ENCODE data around the gene ADISSP. TPM values are rescaled to one million over a fixed set of nuclear protein-coding genes. Genes with fewer than 3 reads are reported as not detected.

Gene ADISSP
- total RNA-seq, 3 donors from 2014 or later, result 63.3 to 102 (median 84.2) TPM

- Mint-ChIP-seq H3K4me1 (ENCODE audit: low read depth) (peaks cover 17% of the 10 kb centered on the region), H3K4me3 (no peak overlapping the region), H3K9me3 (no peaks in the 10 kb centered on the region), H3K36me3 (ENCODE audit: insufficient read depth) (no peaks in the 10 kb centered on the region), H3K27me3 (ENCODE audit: low read depth) (peaks cover 19% of the 10 kb centered on the region)
- DNase-seq (no peak), ATAC-seq (no peak)
Measured at GRCh38 chr20:3747471-3747870, 20.1 kb downstream of the ADISSP start.

- Mint-ChIP-seq H3K9me3 (no peaks in the 10 kb centered on the region), H3K4me3 (no peak overlapping the region), H3K36me3 (ENCODE audit: insufficient read depth) (no peaks in the 10 kb centered on the region), H3K4me1 (ENCODE audit: low read depth) (peaks cover 10% of the 10 kb centered on the region), H3K27me3 (ENCODE audit: low read depth) (peaks cover 19% of the 10 kb centered on the region)
- DNase-seq, result no peak
- no peak for ATAC-seq
Measured at GRCh38 chr20:3745686-3746173, 21.8 kb downstream of the ADISSP start.

- peak; percentile 80 to 81 for ATAC-seq
- H3K4me3 Mint-ChIP-seq, result peak overlapping the region; percentile 69
- H3K36me3 Mint-ChIP-seq (ENCODE audit: insufficient read depth), result no peaks in the 10 kb centered on the region
- H3K9me3 Mint-ChIP-seq, result no peaks in the 10 kb centered on the region
- peak; percentile 72 for DNase-seq
- peaks cover 19% of the 10 kb centered on the region for H3K27me3 Mint-ChIP-seq (ENCODE audit: low read depth)
- peaks cover 10% of the 10 kb centered on the region for H3K4me1 Mint-ChIP-seq (ENCODE audit: low read depth)
Measured at GRCh38 chr20:3744806-3745685, 22.5 kb downstream of the ADISSP start.

GRCh38 chr20:3744037-3744436 lies 23.5 kb downstream of the ADISSP start:
- DNase-seq, result no peak
- ATAC-seq, result no peak
- Mint-ChIP-seq H3K4me1 (ENCODE audit: low read depth) (peaks cover 10% of the 10 kb centered on the region), H3K27me3 (ENCODE audit: low read depth) (peaks cover 19% of the 10 kb centered on the region), H3K4me3 (no peak overlapping the region), H3K36me3 (ENCODE audit: insufficient read depth) (no peaks in the 10 kb centered on the region), H3K9me3 (no peaks in the 10 kb centered on the region)

- DNase-seq, result no peak
Measured at GRCh38 chr20:3743251-3743650, 24.3 kb downstream of the ADISSP start.

GRCh38 chr20:3741836-3742458 lies 25.6 kb downstream of the ADISSP start:
- H3K27me3 Mint-ChIP-seq (ENCODE audit: low read depth), result peaks cover 15% of the 10 kb centered on the region
- H3K4me1 Mint-ChIP-seq (ENCODE audit: low read depth), result peaks cover 10% of the 10 kb centered on the region
- no peaks in the 10 kb centered on the region for H3K9me3 Mint-ChIP-seq
- DNase-seq, result no peak
- no peak for ATAC-seq
- H3K4me3 Mint-ChIP-seq, result no peak overlapping the region
- no peaks in the 10 kb centered on the region for H3K36me3 Mint-ChIP-seq (ENCODE audit: insufficient read depth)

More at GRCh38 chr20:3743251-3743650, 24.3 kb downstream of the ADISSP start:
- H3K9me3 Mint-ChIP-seq, result no peaks in the 10 kb centered on the region
- no peak overlapping the region for H3K4me3 Mint-ChIP-seq
- no peaks in the 10 kb centered on the region for H3K36me3 Mint-ChIP-seq (ENCODE audit: insufficient read depth)
- peaks cover 10% of the 10 kb centered on the region for H3K4me1 Mint-ChIP-seq (ENCODE audit: low read depth)
- no peak for ATAC-seq
- H3K27me3 Mint-ChIP-seq (ENCODE audit: low read depth), result peaks cover 19% of the 10 kb centered on the region

GRCh38 chr20:3740615-3741301 lies 26.8 kb downstream of the ADISSP start:
- no peaks in the 10 kb centered on the region for H3K36me3 Mint-ChIP-seq (ENCODE audit: insufficient read depth)
- H3K27me3 Mint-ChIP-seq (ENCODE audit: low read depth), result peaks cover 6% of the 10 kb centered on the region
- no peak for DNase-seq
- ATAC-seq, result no peak
- peak overlapping the region; percentile 7 for H3K4me3 Mint-ChIP-seq
- no peaks in the 10 kb centered on the region for H3K9me3 Mint-ChIP-seq
- peaks cover 10% of the 10 kb centered on the region for H3K4me1 Mint-ChIP-seq (ENCODE audit: low read depth)

- Mint-ChIP-seq H3K9me3 (no peaks in the 10 kb centered on the region), H3K4me1 (ENCODE audit: low read depth) (peaks cover 8% of the 10 kb centered on the region), H3K27me3 (ENCODE audit: low read depth) (peaks cover 8% of the 10 kb centered on the region), H3K36me3 (ENCODE audit: insufficient read depth) (no peaks in the 10 kb centered on the region), H3K4me3 (no peak overlapping the region)
- no peak for ATAC-seq
- DNase-seq, result no peak
Measured at GRCh38 chr20:3739926-3740451, 27.6 kb downstream of the ADISSP start.

GRCh38 chr20:3739054-3739925 lies 28.3 kb downstream of the ADISSP start:
- no peak for DNase-seq
- no peaks in the 10 kb centered on the region for H3K9me3 Mint-ChIP-seq
- ATAC-seq, result no peak
- H3K36me3 Mint-ChIP-seq (ENCODE audit: insufficient read depth), result no peaks in the 10 kb centered on the region
- no peak overlapping the region for H3K4me3 Mint-ChIP-seq
- peaks cover 4% of the 10 kb centered on the region for H3K27me3 Mint-ChIP-seq (ENCODE audit: low read depth)
- peaks cover 1% of the 10 kb centered on the region for H3K4me1 Mint-ChIP-seq (ENCODE audit: low read depth)

- Mint-ChIP-seq H3K9me3 (no peaks in the 10 kb centered on the region), H3K4me3 (no peak overlapping the region), H3K36me3 (ENCODE audit: insufficient read depth) (no peaks in the 10 kb centered on the region), H3K4me1 (ENCODE audit: low read depth) (no peaks in the 10 kb centered on the region), H3K27me3 (ENCODE audit: low read depth) (peaks cover 8% of the 10 kb centered on the region)
- DNase-seq, result no peak
- ATAC-seq, result no peak
Measured at GRCh38 chr20:3738111-3739053, 29.2 kb downstream of the ADISSP start.

- ATAC-seq (no peak), DNase-seq (no peak)
- no peaks in the 10 kb centered on the region for H3K4me1 Mint-ChIP-seq (ENCODE audit: low read depth)
- H3K27me3 Mint-ChIP-seq (ENCODE audit: low read depth), result peaks cover 27% of the 10 kb centered on the region
- no peak overlapping the region for H3K4me3 Mint-ChIP-seq
- no peaks in the 10 kb centered on the region for H3K9me3 Mint-ChIP-seq
- H3K36me3 Mint-ChIP-seq (ENCODE audit: insufficient read depth), result no peaks in the 10 kb centered on the region
Measured at GRCh38 chr20:3735768-3736167, 31.8 kb downstream of the ADISSP start.

- no peak overlapping the region for H3K4me3 Mint-ChIP-seq
- no peaks in the 10 kb centered on the region for H3K9me3 Mint-ChIP-seq
- no peak for ATAC-seq
- peaks cover 35% of the 10 kb centered on the region for H3K27me3 Mint-ChIP-seq (ENCODE audit: low read depth)
- DNase-seq, result no peak
- no peaks in the 10 kb centered on the region for H3K36me3 Mint-ChIP-seq (ENCODE audit: insufficient read depth)
- H3K4me1 Mint-ChIP-seq (ENCODE audit: low read depth), result no peaks in the 10 kb centered on the region
Measured at GRCh38 chr20:3734111-3734843, 33.3 kb downstream of the ADISSP start.

Data from activated T-cell treated with anti-CD3 and anti-CD28 coated beads, Interleukin-2, amount 50 U/mL, for 4 hours (primary cell).